Endometrial microvascular endothelial cells (primary cell): ENCODE data around the gene STUM. TPM values are rescaled to one million over a fixed set of nuclear protein-coding genes. Genes with fewer than 3 reads are reported as not detected.
"Not testable (repeated sequence)": the region's sequence is repeated elsewhere in the genome, so short reads cannot be mapped to it uniquely, and the experiment has no call there.

Experiments
- in situ Hi-C: cut with HindIII; loops from 2 replicates; pipeline ENCODE4 v1.10.0; 2017; ENCODE audit warnings: low sequenced_read_pairs, low pct_unique_long_range_greater_than_20kb; ENCODE audit errors: inconsistent ontology term
- total RNA-seq: library from RNA; depleted of rRNA; stranded (reverse); fragments of >200 nt; gene quantifications from one replicate; pipeline ENCODE4 v1.2.3, GENCODE V29; 2015; ENCODE audit errors: inconsistent ontology term

Gene STUM
- not detected for total RNA-seq

- in situ Hi-C loops, result no loop called here
Observed at GRCh38 chr1:226548256-226549093, at the start of gene STUM. STUM (plus strand) TSS chr1:226548764; CDS start chr1:226548905, 141 bp downstream.

- in situ Hi-C loops, result not testable (repeated sequence)
Observed at GRCh38 chr1:226499699-226500098, 48.9 kb upstream of the STUM start.

- in situ Hi-C loops, result no loop called here
Observed at GRCh38 chr1:226506021-226506420, 42.5 kb upstream of the STUM start.

GRCh38 chr1:226506921-226507320 lies 41.6 kb upstream of the STUM start:
- in situ Hi-C loops, result no loop called here

- in situ Hi-C loops, result no loop called here
Observed at GRCh38 chr1:226510453-226510852, 38.1 kb upstream of the STUM start.

- in situ Hi-C loops, result no loop called here
Observed at GRCh38 chr1:226511296-226511695, 37.3 kb upstream of the STUM start.

- in situ Hi-C loops, result no loop called here
Observed at GRCh38 chr1:226512076-226512728, 36.4 kb upstream of the STUM start.

GRCh38 chr1:226518375-226518774 lies 30.2 kb upstream of the STUM start:
- in situ Hi-C loops, result no loop called here

- in situ Hi-C loops, result no loop called here
Observed at GRCh38 chr1:226519135-226519534, 29.4 kb upstream of the STUM start.

- in situ Hi-C loops, result no loop called here
Observed at GRCh38 chr1:226519716-226520598, 28.6 kb upstream of the STUM start.

GRCh38 chr1:226520640-226521355 lies 27.8 kb upstream of the STUM start:
- in situ Hi-C loops, result no loop called here

GRCh38 chr1:226523646-226524406 lies 24.7 kb upstream of the STUM start:
- in situ Hi-C loops, result no loop called here

- in situ Hi-C loops, result no loop called here
Observed at GRCh38 chr1:226524547-226524946, 24.0 kb upstream of the STUM start.

GRCh38 chr1:226525750-226526149 lies 22.8 kb upstream of the STUM start:
- in situ Hi-C loops, result no loop called here

GRCh38 chr1:226526801-226527595 lies 21.6 kb upstream of the STUM start:
- in situ Hi-C loops, result no loop called here

- in situ Hi-C loops, result no loop called here
Observed at GRCh38 chr1:226529891-226530290, 18.7 kb upstream of the STUM start.

- in situ Hi-C loops, result no loop called here
Observed at GRCh38 chr1:226530591-226530990, 18.0 kb upstream of the STUM start.
